ENCODE measurements around the gene STEAP3. TPM values are rescaled to one million over a fixed set of nuclear protein-coding genes. Genes with fewer than 3 reads are reported as not detected.

The STEAP3 gene
- total and polyA plus RNA-seq, 2 donors (not counting 1 experiment from before 2014, with no cell fraction given) = 1.1 to 1.6 TPM

DNA sequence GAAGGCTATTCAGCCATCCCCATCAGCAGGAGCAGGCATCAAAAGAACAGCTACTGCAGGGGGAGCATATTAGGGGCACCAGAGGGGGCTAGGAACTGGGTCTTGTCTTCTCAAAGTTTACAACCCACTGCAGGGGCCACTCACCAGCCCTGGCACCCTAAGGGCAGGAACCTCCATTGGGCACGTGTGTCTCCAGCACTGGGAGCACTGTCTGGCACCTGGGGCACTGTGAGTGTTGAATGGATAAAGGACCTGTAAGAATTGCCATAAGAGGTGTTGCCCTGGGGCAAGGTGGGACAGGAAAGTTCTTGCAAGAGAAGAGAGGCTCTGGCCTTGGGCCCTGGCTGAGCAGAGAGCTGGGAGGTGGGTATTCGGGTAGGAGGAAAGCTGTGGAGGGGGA is 1.4 kb upstream of the STEAP3 start:
- CTCF ChIA-PET = no interaction called here
- TF ChIP-seq CTCF (IDR thresholded peaks at IDR 0.05) = no peak
- TF ChIP-seq EZH2 (IDR thresholded peaks at IDR 0.05; ENCODE audit: borderline replicate concordance, insufficient read depth, low read depth, low read length, poor library complexity, severe bottlenecking) = no peak
- Mint-ChIP-seq H3K4me3 (peak overlapping the region; percentile 35), H3K9me3 (ENCODE audit: insufficient read depth) (no peaks in the 10 kb centered on the region), H3K27me3 (peaks cover 33% of the 10 kb centered on the region), H3K4me1 (peaks cover 6% of the 10 kb centered on the region), H3K27ac (no peak overlapping the region)
- H3K9me3 ChIP-seq (ENCODE audit: control extremely low read depth in 1 of 3, control insufficient read depth in 2 of 3, insufficient read depth in 1 of 3, low read length in 2 of 3) = peaks cover 0 to 4% (median 0%) of the 10 kb centered on the region in 3 donors
- no peak overlapping the region for H3K27ac ChIP-seq (ENCODE audit: low read length in 2 of 2)
- ATAC-seq (ENCODE audit: low read depth) = no peak
- no peak for DNase-seq
- H3K4me3 ChIP-seq (ENCODE audit: control extremely low read depth in 1 of 5, extremely low read depth in 1 of 5, insufficient read depth in 1 of 5, low read depth in 2 of 5, low read length in 4 of 5) = no peak overlapping the region
- H4K20me1 ChIP-seq (ENCODE audit: control insufficient read depth, insufficient read depth, low read length, poor library complexity, severe bottlenecking) = no peaks in the 10 kb centered on the region
- H3K9ac ChIP-seq (ENCODE audit: low read length) = no peak overlapping the region
- intact Hi-C loops (cut with micrococcal nuclease) = loop anchor here (5.0 kb wide), 2 partner anchors 145 to 255 kb away; partner anchors contain the start of genes C2orf76 and DBI
- no peaks in the 10 kb centered on the region for H3K36me3 ChIP-seq (replicated peaks in 1 of 2; ENCODE audit: control extremely low read depth in 1 of 2, control insufficient read depth in 1 of 2, extremely low read depth in 1 of 2, insufficient read depth in 2 of 2, low read length in 1 of 2)
- peaks cover 6 to 13% of the 10 kb centered on the region in 2 donors for H3K4me1 ChIP-seq (ENCODE audit: control insufficient read depth in 2 of 2, insufficient read depth in 2 of 2, low read length in 2 of 2)
- no peak overlapping the region for H2AFZ ChIP-seq (ENCODE audit: insufficient read depth, low read depth, low read length, poor library complexity, severe bottlenecking)
- 100% methylated on average over 1 of the region's 2 CpGs for WGBS (ENCODE audit: insufficient coverage)
- peaks cover 0 to 30% (median 6%) of the 10 kb centered on the region in 4 experiments for H3K27me3 ChIP-seq (replicated peaks in 1 of 4; ENCODE audit: control extremely low read depth in 1 of 4, control insufficient read depth in 3 of 4, insufficient read depth in 4 of 4, low read length in 3 of 4)
- POLR2A ChIA-PET = no interaction called here
- no peak overlapping the region for H3K4me2 ChIP-seq (replicated peaks; ENCODE audit: low read depth, low read length, poor library complexity, severe bottlenecking)
- no peaks in the 10 kb centered on the region for H3K79me2 ChIP-seq (ENCODE audit: control insufficient read depth, insufficient read depth, low read length)

- H3K9me3 Mint-ChIP-seq (ENCODE audit: insufficient read depth) = no peaks in the 10 kb centered on the region
- no peak for DNase-seq
- peak overlapping the region; percentile 77 for H3K4me3 Mint-ChIP-seq
- no peak overlapping the region for H3K27ac Mint-ChIP-seq
- Histone ChIP-seq H3K27ac (ENCODE audit: low read length in 2 of 2) (no peak overlapping the region), H3K79me2 (ENCODE audit: control insufficient read depth, insufficient read depth, low read length) (no peaks in the 10 kb centered on the region), H4K20me1 (ENCODE audit: control insufficient read depth, insufficient read depth, low read length, poor library complexity, severe bottlenecking) (no peaks in the 10 kb centered on the region), H3K9ac (ENCODE audit: low read length) (peak overlapping the region; percentile 75), H3K27me3 (replicated peaks in 1 of 4; ENCODE audit: control extremely low read depth in 1 of 4, control insufficient read depth in 3 of 4, insufficient read depth in 4 of 4, low read length in 3 of 4) (peaks cover 0 to 30% (median 6%) of the 10 kb centered on the region in 4 experiments), H3K36me3 (replicated peaks in 1 of 2; ENCODE audit: control extremely low read depth in 1 of 2, control insufficient read depth in 1 of 2, extremely low read depth in 1 of 2, insufficient read depth in 2 of 2, low read length in 1 of 2) (no peaks in the 10 kb centered on the region), H3K4me2 (replicated peaks; ENCODE audit: low read depth, low read length, poor library complexity, severe bottlenecking) (peak overlapping the region; percentile 86), H3K9me3 (ENCODE audit: control extremely low read depth in 1 of 3, control insufficient read depth in 2 of 3, insufficient read depth in 1 of 3, low read length in 2 of 3) (peaks cover 0 to 4% (median 0%) of the 10 kb centered on the region in 3 donors), H3K4me3 (ENCODE audit: control extremely low read depth in 1 of 5, extremely low read depth in 1 of 5, insufficient read depth in 1 of 5, low read depth in 2 of 5, low read length in 4 of 5) (peak overlapping the region in 4 of 5 experiments; percentile 24 to 70 (median 61)), H2AFZ (ENCODE audit: insufficient read depth, low read depth, low read length, poor library complexity, severe bottlenecking) (peak overlapping the region; percentile 85), H3K4me1 (ENCODE audit: control insufficient read depth in 2 of 2, insufficient read depth in 2 of 2, low read length in 2 of 2) (peaks cover 6 to 13% of the 10 kb centered on the region in 2 donors)
- H3K27me3 Mint-ChIP-seq = peaks cover 33% of the 10 kb centered on the region
- POLR2A ChIA-PET = no interaction called here
- TF ChIP-seq EZH2 (IDR thresholded peaks at IDR 0.05; ENCODE audit: borderline replicate concordance, insufficient read depth, low read depth, low read length, poor library complexity, severe bottlenecking) (no peak), CTCF (IDR thresholded peaks at IDR 0.05) (no peak)
- no peak for ATAC-seq (ENCODE audit: low read depth)
- peaks cover 6% of the 10 kb centered on the region for H3K4me1 Mint-ChIP-seq
- 76% methylated on average over 19 of the region's 22 CpGs for WGBS (ENCODE audit: insufficient coverage)
- intact Hi-C loops (cut with micrococcal nuclease) = loop anchor here (5.0 kb wide), 2 partner anchors 144 to 254 kb away; partner anchors contain the start of genes C2orf76 and DBI
- CTCF ChIA-PET = interaction anchor here (1.0 kb wide), 1 partner anchor 10 kb away, joined by 3 read pairs; no protein-coding TSS in a partner anchor
These were observed 642 bp upstream of the STEAP3 start for GRCh38 chr2:119222863-119223520.

All from B cell (primary cell).